HG03139 (cell line): ENCODE data around the gene TSPOAP1.
A peak's percentile ranks its signal among the peaks of the same experiment; 100 is the strongest.

Experiments used
- ATAC-seq: cut with Tn5 transposase; IDR thresholded peaks from one replicate; pipeline ENCODE4 v1.9.1; 2021; ENCODE audit not compliant: unreplicated experiment

The TSPOAP1 gene

DNA sequence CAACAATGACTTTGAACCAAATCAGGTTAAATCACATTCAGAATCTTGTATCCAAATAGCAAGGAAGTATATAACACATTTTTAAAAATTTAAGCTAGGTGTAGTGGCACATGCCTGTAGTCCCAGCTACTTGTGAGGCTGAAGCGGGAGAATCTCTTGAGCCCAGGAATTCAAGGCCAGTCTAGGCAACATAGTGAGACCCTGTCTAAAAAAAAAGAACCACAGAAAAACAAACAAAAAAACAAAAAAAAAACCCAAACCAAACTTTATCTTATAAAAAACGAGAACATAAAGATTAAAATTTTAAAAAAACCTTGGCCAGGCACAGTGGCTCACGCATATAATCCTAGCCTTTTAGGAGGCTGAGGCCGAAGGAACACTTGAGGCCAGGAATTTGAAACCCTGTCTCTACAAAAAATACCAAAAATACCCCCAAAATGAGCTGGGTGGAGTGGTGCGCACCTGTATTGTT is 11.8 kb upstream of the TSPOAP1 start:
- no peak for ATAC-seq

DNA sequence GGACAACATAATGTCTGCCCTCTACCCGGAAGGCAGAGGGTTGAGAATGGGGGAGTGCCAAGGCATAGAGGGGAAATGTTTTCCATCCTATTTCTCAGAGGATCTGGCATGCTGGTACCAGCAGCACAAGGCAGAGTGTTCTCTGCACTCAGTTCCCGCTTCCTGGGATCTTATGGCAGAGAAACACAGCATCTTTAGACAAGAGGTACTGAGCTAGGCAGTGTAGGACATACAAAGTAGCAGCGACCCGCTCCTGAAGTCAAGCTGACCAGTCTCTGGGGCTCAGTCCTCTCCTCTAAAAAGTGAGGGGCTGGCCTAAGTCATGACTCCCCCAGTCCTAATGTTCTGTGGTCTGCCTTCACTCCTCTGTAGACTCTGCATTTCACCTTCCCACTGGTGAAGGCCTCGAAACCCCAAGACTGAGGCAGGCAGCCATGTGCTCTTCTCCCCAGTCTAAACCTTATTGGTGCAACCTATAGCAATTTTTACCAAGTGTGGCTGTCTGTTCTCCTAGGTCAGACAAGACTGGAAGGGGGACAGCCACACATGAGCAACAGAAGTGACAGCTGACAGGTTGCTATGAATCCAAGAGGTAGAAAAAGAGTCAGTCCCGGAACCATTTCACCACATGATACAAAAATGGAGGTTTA is 11.3 kb upstream of the TSPOAP1 start:
- ATAC-seq = no peak

DNA sequence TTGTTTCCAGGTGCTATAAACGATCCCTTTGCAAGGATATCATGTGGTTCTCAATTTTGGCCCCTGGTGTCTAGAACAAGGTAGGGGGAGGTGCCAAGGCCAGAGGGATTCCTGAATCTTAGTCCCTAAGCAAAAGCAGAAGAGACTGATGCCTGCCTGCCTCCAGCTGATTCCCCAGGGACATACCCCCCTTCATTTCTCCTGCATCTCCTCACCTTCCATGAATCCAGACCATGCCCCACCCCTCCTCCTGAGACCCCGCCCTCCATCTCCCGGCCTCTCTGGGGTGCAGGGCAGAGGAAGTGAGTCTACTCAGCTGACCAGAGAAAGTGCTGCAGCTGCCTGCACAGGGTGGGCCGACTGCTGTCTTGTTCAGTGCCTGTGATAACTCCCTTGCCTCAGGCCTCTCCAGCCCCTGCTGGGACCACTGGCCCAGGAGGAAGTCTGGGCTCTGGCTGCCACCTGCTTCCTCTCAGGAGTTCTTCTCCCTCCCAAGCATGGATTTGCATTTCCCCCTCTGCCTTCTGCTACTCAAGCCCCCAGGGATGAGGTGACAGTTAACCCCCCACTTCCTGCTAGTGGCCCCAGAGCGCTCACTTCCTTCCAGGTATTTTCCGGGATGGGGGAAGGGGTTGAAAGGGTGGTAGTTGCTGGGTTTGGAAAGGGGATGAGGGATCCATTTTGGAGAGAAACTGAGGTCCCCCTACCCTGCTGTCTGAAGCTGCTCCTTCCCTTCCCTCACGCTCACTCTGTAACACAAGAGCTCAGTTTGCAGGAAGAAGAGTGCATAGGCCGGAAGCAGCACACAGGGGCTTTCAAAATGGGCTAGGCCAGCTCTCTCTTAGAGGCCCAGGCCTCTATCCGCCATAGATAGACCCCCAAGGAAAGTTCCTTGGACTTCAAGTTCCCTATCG is 10.5 kb upstream of the TSPOAP1 start:
- peak; percentile 26 for ATAC-seq

DNA sequence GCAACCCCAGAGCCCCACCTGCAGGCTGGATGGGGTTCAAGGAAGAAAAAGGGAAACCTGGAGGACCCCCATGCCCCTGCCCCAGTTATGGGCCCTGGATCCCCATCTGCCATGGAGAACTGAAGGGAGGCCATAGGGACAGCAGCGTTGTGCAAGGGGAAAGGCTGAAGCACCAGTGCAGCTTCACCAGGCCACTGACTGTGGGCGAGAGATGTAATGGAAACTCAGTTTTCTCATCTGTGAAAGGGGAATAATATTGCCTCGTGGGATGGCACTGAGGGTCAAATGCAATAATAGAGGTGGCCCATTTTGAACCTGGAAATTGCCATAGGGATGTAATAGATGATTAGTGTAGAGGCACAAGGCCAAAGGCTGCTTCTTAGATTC is 9.9 kb upstream of the TSPOAP1 start:
- ATAC-seq = no peak

DNA sequence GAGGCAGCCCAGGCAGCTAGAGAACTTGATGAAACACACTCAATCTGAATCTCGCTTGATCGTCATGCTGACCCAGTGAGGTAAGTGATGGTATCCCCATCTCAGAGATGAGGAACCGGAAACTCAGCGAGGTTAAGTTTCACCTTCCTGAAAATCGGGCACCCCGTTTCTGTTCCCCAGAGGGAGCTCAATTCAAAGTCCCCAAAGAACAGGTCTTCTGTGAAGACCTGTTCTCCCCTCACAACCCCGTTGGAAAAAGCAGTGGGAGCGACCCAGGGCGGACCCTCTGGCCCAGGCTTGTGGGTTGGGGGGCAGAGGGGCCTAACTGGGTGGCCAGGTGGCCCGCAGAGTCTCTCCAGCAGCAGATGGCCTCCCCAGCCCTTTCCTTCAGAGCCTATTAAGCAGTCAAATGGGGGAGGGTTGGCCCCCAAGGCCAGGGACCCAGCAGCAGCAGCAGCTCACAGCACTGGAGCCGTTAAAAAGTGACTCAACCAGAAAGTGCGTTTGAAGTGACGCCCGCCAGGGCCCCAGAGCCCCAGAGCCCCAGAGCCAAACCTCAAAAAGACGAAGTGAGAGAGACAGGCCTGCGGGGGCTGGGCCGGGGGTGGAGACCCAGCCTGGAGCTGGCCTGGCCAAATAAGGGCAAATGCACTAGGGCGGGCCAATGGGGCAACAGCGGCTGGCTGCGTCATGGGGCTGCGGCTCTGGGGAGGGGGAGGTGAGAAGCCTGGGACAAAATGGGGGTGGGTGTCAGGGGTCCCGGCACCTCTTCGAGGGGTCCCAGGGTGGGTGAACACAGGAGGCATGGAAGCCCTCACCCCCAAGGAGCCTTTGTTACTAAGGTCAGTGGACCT is 9.2 kb upstream of the TSPOAP1 start:
- ATAC-seq = peak; percentile 40

DNA sequence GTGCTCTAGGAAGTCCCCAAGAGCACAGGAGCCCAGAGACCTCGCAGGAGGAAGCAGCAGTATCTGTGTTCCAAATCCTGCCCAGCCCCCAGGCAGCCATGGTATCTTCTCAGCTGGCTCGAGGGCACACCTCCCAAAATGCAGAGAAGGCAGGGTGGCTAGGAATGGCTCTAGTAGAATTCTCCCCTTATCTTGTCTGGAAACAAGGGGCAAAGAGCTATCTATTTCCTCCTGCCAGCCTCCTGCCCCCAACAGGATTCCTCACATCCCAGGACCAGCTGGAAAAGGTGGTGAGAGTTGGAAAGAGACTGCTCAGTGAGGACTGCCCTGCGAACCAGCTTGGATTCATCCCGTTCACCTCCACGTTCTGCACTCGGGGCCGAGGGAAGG is 8.6 kb upstream of the TSPOAP1 start:
- no peak for ATAC-seq

DNA sequence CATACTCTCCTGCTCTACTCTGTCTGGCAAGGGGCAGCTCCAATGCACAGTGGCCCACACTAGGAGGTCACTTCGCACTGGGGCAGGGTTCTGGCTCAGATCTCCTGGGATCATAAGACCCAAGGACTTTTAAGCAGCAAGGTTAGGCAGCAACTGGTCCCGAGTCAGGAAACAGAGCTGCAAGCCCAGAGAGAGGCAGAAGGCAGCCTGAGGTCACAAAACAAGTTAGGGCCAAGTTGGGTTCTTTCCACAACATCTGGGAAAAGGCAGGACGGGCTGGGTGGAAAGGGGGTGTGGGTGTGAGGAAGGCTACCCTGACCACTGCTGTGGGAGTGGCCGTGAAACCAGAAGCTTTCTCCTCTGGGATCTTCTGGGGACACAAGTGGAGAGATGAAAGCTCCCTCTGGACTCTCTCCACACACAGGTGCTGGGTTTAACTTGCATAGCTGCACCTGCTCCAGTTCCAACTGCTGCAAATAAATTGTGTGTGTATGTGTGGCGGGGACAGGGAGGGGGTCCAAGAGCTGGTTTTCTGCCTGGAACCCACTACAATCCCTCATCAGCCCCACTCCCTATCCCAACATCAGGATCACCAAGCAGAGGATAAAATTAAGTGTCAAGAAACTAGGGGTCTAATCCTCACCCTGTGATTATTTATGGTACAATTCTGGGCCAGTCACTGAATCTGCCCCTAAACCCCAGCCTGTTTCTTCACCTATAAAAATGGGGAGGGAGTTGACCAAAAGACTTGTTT is 8.0 kb upstream of the TSPOAP1 start:
- ATAC-seq = no peak

DNA sequence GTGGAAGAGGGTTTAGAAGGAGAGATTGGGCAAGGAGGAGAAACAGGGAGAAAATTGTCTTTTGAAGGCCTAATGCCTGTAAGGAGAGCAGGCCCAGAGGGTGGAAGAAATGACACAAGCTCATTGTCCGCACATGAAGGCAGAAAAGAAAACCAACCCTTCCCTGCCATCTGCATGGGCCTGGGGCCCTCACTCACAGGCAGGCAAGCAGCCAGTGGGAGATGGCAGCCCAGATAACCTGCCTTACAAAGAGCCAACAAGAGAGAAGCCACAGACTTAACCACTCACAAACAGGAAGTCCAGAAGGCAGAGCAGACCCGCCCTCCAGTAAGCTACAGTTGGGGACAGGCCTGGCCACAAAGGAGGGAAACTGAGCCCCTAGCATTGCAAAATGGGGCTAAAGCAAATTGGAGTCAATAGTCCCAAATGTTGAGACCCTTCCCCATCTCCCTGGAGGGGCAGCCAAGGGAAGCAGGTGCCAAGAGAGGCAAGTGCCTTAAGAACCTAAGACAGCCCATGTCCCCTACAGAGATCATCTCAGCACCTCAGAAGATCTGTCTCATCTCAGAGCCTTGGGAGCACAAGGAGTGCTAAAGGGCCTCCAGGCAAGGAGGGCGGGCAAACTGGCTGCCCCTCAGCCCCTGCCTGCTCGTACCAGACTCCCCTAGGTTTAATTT is 7.3 kb upstream of the TSPOAP1 start:
- ATAC-seq = no peak

DNA sequence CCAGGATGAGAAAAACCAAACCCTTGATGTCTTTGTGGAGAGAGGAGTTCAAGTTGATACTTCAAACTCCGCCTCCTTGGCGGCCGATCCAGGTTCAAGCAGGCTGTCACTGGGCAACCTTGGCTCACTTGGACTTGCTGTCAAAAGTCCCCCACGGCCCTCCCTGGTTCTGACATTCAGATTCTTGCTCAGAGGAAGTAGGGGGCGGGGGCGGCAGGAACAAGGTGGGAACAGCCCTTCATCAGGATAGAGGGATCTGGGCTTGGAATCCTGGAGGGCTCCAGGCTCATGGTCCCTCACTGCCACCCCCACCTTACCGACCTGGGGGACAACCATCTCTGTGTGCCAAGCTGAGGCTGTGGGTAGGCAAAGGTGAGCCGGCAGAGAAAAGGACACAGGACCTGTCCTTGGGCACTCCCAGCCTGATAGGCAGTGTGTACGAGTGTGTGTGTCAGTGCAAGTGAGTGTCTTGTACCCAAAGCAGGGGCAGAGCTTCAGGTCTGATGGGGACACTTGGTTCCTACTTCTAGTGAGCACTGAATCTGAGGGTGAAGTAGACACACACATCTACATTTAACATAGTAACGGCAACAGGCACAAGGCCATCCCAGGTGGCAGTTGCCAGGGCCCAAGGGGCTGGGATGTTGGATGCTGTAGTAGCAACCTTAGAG is 6.6 kb upstream of the TSPOAP1 start:
- ATAC-seq = no peak

DNA sequence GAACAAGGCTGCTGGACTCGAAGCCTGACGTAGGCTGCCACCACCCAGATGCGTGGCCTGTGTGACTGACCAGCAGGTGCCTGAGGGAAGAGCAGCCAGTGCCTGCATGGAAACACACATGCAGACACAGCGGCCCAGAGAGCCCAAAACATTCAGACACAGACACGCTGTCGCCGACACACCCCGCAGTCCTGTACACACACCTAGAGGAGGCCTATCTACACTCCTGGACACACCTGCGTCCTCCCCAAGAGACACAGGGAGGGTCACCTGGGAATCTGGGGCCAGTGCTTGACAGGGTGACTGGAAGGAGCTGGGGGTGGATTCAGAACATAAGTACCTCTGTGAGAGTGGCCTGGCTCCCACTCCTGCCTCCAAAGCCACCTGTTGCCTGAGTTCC is 6.1 kb upstream of the TSPOAP1 start:
- no peak for ATAC-seq

DNA sequence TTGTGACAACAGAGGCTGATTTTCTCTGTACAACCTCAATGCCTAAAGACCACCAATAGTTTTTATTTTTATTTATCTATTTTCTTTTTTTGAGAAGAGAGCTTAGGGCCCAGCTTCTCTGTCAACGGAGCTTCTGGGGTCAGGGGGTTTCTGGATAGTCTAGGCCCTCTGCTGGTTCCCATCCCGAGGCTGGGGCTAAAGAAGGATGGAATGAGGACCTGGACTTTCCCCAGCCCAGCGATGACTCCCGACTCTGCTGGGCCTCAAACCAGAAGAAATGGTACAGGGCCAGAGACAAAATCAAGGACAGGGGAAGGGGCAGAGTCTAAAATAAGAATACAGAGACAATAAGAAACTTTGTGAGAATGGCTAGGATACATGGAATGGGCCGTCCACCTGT is 5.7 kb upstream of the TSPOAP1 start:
- no peak for ATAC-seq

DNA sequence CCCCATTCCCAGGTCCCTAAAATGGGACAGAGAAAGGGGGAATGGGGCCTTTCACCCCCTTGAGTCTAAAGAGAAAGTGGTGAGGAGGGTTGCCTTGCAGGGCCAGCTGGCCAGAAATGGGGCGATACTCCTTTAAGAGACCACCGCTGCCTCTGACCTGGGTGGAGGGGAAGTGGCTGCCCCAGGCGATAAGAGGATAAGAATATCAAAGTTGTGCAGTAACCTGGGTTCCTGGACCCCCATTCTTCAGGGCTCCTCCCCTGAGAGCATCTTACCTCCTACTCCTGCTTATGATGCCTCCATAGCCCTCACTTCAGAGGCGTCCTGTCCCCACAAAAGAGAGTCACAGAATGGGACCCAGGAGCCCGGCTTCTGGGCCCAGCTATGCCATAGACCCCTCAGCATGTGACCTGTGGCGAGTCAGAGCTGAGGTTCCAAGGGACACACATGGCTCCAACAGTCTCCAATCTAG is 5.2 kb upstream of the TSPOAP1 start:
- no peak for ATAC-seq

DNA sequence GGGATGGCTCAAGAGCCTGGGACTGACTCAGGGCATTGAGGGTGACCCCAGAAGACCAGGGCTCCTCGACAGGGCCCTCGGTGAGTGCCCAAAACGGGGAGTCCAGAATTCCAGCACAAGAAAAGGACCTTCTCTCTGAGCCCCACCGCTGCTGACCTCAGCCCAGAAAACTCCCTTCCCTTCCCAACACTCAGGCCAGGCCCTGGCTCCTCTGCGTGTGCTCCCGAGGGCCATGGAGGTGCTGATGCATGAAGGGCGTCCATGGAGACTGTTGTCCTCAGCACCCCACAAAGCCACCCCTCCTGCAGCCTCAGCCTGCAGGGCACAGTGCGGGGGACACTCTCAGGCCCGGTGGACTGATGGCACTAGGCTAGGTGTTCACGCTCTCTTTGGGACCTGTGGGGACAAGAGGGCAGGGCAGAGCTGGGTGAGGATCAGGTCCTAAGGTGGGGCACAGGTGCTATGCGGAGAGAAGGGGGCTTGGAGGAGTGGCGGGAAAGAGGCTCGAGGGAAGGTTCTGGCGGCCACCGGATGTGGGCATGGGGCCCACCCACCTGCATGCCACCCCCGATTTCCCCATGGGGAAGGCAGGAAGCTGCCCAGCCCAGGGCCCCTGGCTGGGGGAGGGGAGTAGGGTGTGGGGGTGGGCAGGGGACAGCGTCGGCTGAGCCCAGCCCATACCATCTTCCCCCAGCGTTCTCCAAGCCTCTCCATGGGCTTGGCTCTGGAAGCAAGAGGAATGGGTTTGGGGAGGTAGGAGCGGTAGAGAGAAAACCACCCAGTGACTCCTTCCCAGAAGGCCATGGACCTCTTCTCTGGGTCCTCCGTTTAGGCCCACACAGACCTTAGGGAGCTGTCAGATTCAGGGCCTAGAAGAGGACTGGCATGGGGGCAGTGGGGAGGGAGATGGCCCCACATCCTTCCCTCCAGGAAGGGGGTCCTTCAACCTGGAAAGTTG is 4.5 kb upstream of the TSPOAP1 start:
- no peak for ATAC-seq

DNA sequence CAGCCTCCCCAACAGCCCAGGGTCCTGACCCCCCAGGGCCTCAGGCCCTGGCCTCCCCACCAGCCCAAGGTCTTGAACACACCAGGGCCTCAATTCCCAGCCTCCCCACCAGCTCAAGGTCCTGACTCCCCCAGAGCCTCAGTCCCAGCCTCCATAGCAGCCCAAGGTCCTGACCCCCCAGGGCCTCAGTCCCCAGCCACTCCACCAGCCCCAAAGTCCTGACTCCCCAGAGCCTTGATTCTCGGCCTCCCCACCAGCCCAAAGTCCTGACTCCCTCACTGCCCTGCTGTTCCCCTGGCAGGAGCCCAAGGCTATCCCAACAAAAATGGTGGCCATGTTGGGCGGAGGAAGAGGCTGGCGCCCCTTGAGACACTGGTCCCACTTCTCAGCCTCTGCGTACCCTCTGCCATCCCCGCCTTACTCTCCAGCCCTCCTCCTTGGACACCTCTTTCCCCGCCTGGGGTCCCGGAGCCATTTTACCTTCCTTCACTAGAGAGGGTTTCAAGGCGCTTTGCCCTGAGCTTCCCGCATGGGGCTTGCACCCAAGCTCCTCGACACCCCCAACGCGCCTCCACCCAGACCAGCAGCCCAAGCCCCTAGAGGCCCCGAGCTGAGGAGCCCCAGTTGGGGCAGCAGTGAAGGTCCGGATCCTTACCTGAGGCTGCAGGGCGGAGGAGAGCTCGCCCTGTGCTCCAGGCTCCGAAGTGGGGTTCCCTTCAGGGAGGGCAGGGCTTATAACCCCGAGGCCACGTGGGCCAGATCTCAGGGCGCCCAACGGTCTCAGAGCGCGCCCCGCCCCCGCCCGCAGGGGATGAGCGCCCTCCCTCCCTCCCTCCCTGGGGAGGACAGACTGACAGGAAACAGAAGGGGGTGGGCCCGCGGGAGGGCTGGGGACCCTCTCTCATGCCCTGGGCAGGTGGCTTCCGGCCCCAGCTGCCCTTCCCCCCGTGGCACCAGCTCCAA is 3.5 kb upstream of the TSPOAP1 start:
- ATAC-seq = no peak

DNA sequence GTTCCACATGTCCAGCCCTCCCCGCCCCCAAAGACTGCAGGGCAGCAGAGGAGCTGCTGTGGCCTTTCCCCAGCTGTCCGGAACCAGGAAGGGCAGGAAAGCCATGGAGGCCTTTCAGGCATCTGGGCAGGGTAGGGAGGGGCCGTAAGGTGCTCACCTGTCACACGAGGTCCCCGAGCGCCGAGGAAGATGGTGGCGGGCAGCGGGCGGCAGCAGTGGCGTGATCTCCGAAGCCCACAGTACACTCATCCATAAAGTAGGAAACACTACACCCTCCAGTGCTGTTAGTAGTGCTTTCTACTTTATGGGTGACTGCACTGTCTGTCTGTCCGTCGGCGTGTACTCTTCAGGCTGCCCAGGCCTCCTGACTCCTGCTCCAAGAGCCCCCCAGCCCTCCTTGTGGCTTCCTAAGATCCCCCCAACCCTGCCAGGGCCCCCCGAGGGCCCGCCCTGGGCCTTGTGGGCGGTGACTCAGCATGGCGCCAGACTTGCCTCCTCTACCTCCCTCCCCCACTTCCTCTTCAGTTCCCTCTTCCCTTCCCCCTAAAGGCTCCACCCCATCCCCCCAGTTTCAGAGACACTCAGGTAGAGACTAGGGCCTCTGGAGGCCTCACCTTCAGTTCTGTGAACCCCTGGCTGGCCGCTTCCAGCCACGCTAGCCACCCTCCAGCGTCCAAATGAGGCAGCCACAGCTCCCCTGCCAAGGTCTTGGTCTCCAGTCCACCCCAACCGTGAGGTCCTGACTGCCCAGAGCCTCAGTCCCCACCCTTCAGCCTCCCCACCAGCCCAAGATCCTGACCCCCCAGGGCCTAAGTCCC is 2.6 kb upstream of the TSPOAP1 start:
- no peak for ATAC-seq

DNA sequence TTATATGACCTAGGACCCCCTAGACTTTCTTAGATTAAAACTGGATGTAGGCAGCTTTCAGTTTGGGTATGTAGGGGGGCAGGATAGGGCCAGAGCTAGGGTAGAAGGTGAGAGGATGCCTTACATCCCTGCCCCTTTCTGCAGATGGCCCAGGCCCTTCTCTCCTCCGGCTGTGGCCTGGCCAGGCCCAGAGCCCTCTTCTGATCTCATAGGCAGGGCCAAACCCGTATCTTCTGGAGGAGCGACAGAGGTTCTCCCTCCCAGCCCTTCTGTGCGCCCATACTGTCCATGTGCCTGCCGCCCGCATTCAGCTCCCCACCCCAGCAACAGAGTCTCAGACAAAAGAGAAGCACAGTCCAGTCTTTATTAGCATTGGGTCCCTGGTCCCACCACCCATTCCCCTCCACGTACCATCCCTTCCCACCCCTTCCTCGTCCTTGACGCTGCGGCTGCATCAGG is 2.0 kb upstream of the TSPOAP1 start:
- no peak for ATAC-seq
